Measurements from ENCODE around the gene PRMT1. TPM values are rescaled to one million over a fixed set of nuclear protein-coding genes. Genes with fewer than 3 reads are reported as not detected.

The PRMT1 gene
- total and polyA plus RNA-seq, 2 donors (not counting 1 experiment from before 2014, with no cell fraction given) = 175 to 310 TPM

DNA sequence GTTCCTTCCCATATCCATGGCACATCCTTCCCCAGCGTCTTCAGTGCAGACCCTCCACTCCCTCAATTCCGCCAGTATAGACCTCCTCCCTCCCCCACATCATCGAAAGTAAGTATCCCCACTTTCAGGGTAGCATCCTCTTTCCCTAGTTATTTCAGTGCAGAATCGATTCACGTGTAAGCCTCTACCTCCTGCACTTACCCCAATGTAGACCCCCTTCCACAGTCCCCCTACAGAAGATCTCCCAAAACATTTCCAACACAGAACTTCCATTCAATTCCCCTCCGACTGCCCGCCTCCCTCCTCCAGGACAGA, 12.1 kb upstream of the PRMT1 start:
- peak overlapping the region; percentile 59 to 73 for H3K27ac ChIP-seq (ENCODE audit: low read length in 2 of 2)
- Mint-ChIP-seq H3K9me3 (ENCODE audit: insufficient read depth) (no peaks in the 10 kb centered on the region), H3K4me3 (peak overlapping the region; percentile 95), H3K4me1 (peaks cover 37% of the 10 kb centered on the region), H3K27ac (peak overlapping the region; percentile 94), H3K27me3 (no peaks in the 10 kb centered on the region)
- peak overlapping the region; percentile 88 for H3K9ac ChIP-seq (ENCODE audit: low read length)
- peaks cover 3 to 28% of the 10 kb centered on the region in 2 experiments for H3K36me3 ChIP-seq (replicated peaks in 1 of 2; ENCODE audit: control extremely low read depth in 1 of 2, control insufficient read depth in 1 of 2, extremely low read depth in 1 of 2, insufficient read depth in 2 of 2, low read length in 1 of 2)
- no peaks in the 10 kb centered on the region for H3K9me3 ChIP-seq (ENCODE audit: control extremely low read depth in 1 of 3, control insufficient read depth in 2 of 3, insufficient read depth in 1 of 3, low read length in 2 of 3)
- peaks cover 49% of the 10 kb centered on the region for H4K20me1 ChIP-seq (ENCODE audit: control insufficient read depth, insufficient read depth, low read length, poor library complexity, severe bottlenecking)
- TF ChIP-seq, protein P1, sequence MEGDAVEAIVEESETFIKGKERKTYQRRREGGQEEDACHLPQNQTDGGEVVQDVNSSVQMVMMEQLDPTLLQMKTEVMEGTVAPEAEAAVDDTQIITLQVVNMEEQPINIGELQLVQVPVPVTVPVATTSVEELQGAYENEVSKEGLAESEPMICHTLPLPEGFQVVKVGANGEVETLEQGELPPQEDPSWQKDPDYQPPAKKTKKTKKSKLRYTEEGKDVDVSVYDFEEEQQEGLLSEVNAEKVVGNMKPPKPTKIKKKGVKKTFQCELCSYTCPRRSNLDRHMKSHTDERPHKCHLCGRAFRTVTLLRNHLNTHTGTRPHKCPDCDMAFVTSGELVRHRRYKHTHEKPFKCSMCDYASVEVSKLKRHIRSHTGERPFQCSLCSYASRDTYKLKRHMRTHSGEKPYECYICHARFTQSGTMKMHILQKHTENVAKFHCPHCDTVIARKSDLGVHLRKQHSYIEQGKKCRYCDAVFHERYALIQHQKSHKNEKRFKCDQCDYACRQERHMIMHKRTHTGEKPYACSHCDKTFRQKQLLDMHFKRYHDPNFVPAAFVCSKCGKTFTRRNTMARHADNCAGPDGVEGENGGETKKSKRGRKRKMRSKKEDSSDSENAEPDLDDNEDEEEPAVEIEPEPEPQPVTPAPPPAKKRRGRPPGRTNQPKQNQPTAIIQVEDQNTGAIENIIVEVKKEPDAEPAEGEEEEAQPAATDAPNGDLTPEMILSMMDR (IDR thresholded peaks at IDR 0.05) = no peak
- TF ChIP-seq EZH2 (IDR thresholded peaks at IDR 0.05; ENCODE audit: borderline replicate concordance, insufficient read depth, low read depth, low read length, poor library complexity, severe bottlenecking) = no peak
- H3K4me2 ChIP-seq (replicated peaks; ENCODE audit: low read depth, low read length, poor library complexity, severe bottlenecking) = peak overlapping the region; percentile 98
- peak overlapping the region; percentile 71 to 99 (median 94) for H3K4me3 ChIP-seq (ENCODE audit: control extremely low read depth in 1 of 5, extremely low read depth in 1 of 5, insufficient read depth in 1 of 5, low read depth in 2 of 5, low read length in 4 of 5)
- H3K27me3 ChIP-seq (replicated peaks in 1 of 4; ENCODE audit: control extremely low read depth in 1 of 4, control insufficient read depth in 3 of 4, insufficient read depth in 4 of 4, low read length in 3 of 4) = no peaks in the 10 kb centered on the region
- DNase-seq = no peak
- H3K79me2 ChIP-seq (ENCODE audit: control insufficient read depth, insufficient read depth, low read length) = peaks cover 42% of the 10 kb centered on the region
- H2AFZ ChIP-seq (ENCODE audit: insufficient read depth, low read depth, low read length, poor library complexity, severe bottlenecking) = peak overlapping the region; percentile 95
- intact Hi-C loops (cut with micrococcal nuclease) = loop anchor here (1.0 kb wide), 3 partner anchors 11 to 75 kb away; partner anchors contain the start of gene RRAS
- ChIA-PET CTCF (interaction anchor here (0.6 to 2.3 kb wide), 13 partner anchors 8 to 424 kb away, joined by 3 to 8 read pairs (median 5); partner anchors contain the start of genes PRMT1, RRAS and SCAF1), POLR2A (interaction anchor here (0.6 to 2.6 kb wide), 13 partner anchors 9 to 855 kb away, joined by 3 to 19 read pairs (median 5); partner anchors contain the start of genes PRMT1, PRR12, PRRG2 and RRAS)
- H3K4me1 ChIP-seq (ENCODE audit: control insufficient read depth in 2 of 2, insufficient read depth in 2 of 2, low read length in 2 of 2) = peaks cover 16 to 30% of the 10 kb centered on the region in 2 donors
- WGBS (ENCODE audit: insufficient coverage) = 1% methylated on average over 7 of the region's 7 CpGs
- ATAC-seq (ENCODE audit: low read depth) = no peak

Data from B cell (primary cell).